Measurements from ENCODE around the gene MAML2. TPM values are rescaled to one million over a fixed set of nuclear protein-coding genes. Genes with fewer than 3 reads are reported as not detected.
A peak's percentile ranks its signal among the peaks of the same experiment; 100 is the strongest.

MAML2 gene
- total and polyA plus RNA-seq, 2 experiments from 2014 or later, result 2.0 to 7.1 TPM

GRCh38 chr11:96295369-96295768 is 47.6 kb downstream of the MAML2 start (continued):
- TF ChIP-seq, protein P1, sequence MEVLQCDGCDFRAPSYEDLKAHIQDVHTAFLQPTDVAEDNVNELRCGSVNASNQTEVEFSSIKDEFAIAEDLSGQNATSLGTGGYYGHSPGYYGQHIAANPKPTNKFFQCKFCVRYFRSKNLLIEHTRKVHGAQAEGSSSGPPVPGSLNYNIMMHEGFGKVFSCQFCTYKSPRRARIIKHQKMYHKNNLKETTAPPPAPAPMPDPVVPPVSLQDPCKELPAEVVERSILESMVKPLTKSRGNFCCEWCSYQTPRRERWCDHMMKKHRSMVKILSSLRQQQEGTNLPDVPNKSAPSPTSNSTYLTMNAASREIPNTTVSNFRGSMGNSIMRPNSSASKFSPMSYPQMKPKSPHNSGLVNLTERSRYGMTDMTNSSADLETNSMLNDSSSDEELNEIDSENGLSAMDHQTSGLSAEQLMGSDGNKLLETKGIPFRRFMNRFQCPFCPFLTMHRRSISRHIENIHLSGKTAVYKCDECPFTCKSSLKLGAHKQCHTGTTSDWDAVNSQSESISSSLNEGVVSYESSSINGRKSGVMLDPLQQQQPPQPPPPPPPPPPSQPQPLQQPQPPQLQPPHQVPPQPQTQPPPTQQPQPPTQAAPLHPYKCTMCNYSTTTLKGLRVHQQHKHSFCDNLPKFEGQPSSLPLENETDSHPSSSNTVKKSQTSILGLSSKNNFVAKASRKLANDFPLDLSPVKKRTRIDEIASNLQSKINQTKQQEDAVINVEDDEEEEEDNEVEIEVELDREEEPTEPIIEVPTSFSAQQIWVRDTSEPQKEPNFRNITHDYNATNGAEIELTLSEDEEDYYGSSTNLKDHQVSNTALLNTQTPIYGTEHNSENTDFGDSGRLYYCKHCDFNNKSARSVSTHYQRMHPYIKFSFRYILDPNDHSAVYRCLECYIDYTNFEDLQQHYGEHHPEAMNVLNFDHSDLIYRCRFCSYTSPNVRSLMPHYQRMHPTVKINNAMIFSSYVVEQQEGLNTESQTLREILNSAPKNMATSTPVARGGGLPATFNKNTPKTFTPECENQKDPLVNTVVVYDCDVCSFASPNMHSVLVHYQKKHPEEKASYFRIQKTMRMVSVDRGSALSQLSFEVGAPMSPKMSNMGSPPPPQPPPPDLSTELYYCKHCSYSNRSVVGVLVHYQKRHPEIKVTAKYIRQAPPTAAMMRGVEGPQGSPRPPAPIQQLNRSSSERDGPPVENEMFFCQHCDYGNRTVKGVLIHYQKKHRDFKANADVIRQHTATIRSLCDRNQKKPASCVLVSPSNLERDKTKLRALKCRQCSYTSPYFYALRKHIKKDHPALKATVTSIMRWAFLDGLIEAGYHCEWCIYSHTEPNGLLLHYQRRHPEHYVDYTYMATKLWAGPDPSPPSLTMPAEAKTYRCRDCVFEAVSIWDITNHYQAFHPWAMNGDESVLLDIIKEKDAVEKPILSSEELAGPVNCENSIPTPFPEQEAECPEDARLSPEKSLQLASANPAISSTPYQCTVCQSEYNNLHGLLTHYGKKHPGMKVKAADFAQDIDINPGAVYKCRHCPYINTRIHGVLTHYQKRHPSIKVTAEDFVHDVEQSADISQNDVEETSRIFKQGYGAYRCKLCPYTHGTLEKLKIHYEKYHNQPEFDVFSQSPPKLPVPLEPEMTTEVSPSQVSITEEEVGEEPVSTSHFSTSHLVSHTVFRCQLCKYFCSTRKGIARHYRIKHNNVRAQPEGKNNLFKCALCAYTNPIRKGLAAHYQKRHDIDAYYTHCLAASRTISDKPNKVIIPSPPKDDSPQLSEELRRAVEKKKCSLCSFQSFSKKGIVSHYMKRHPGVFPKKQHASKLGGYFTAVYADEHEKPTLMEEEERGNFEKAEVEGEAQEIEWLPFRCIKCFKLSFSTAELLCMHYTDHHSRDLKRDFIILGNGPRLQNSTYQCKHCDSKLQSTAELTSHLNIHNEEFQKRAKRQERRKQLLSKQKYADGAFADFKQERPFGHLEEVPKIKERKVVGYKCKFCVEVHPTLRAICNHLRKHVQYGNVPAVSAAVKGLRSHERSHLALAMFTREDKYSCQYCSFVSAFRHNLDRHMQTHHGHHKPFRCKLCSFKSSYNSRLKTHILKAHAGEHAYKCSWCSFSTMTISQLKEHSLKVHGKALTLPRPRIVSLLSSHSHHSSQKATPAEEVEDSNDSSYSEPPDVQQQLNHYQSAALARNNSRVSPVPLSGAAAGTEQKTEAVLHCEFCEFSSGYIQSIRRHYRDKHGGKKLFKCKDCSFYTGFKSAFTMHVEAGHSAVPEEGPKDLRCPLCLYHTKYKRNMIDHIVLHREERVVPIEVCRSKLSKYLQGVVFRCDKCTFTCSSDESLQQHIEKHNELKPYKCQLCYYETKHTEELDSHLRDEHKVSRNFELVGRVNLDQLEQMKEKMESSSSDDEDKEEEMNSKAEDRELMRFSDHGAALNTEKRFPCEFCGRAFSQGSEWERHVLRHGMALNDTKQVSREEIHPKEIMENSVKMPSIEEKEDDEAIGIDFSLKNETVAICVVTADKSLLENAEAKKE (CRISPR knock-in tag; IDR thresholded peaks at IDR 0.05), result no peak

GRCh38 chr11:96294289-96294688 is 48.7 kb downstream of the MAML2 start:
- Mint-ChIP-seq H3K9me3 (no peaks in the 10 kb centered on the region), H3K27me3 (ENCODE audit: insufficient read depth, low read depth, poor library complexity) (no peaks in the 10 kb centered on the region), H3K4me3 (no peak overlapping the region), H3K27ac (peak overlapping the region; percentile 44), H3K4me1 (peaks cover 22% of the 10 kb centered on the region), H3K36me3 (ENCODE audit: low read depth) (no peaks in the 10 kb centered on the region)
- Histone ChIP-seq H3K4me1 (ENCODE audit: insufficient read depth) (peaks cover under 1% of the 10 kb centered on the region; the same call in 1 of the 2 replicates), H3K79me2 (replicated peaks; ENCODE audit: insufficient read depth) (no peaks in the 10 kb centered on the region), H3K4me2 (no peak overlapping the region), H3K4me3 (no peak overlapping the region), H3K27me3 (ENCODE audit: insufficient read depth) (no peaks in the 10 kb centered on the region), H3K9me2 (ENCODE audit: insufficient read depth) (no peaks in the 10 kb centered on the region), H3F3A (replicated peaks; ENCODE audit: low read depth) (no peaks in the 10 kb centered on the region), H2AFZ (no peak overlapping the region), H4K20me1 (replicated peaks; ENCODE audit: insufficient read depth) (no peaks in the 10 kb centered on the region), H3K27ac (ENCODE audit: low read depth) (no peak overlapping the region), H3K36me3 (ENCODE audit: insufficient read depth) (no peaks in the 10 kb centered on the region)
- DNase-seq (ENCODE audit: low spot score) (no peak), ATAC-seq (no peak)
- no peak for TF ChIP-seq ETS1 (IDR thresholded peaks at IDR 0.05)
- TF ChIP-seq, protein P1 (CRISPR knock-in tag; IDR thresholded peaks at IDR 0.05), result no peak
- TF ChIP-seq ZNF114 (CRISPR knock-in tag; IDR thresholded peaks at IDR 0.05), result no peak
- no peak for TF ChIP-seq CTCF (conservative IDR thresholded peaks at IDR 0.05; ENCODE audit: low read depth in 2 of 2)
- TF ChIP-seq JUNB (IDR thresholded peaks at IDR 0.05; ENCODE audit: unreplicated experiment), result no peak

All from GM23338 (cell line).